Spleen (tissue), 11 donors: ENCODE data around the gene BZW2. TPM values are rescaled to one million over a fixed set of nuclear protein-coding genes. Genes with fewer than 3 reads are reported as not detected.
"Not testable (repeated sequence)": the region's sequence is repeated elsewhere in the genome, so short reads cannot be mapped to it uniquely, and the experiment has no call there.

ENCODE experiments used
- DNase-seq: peaks from one replicate; pipeline ENCODE4 v3.0.0-alpha.2; 2020
- H3K27ac ChIP-seq, 8 donors: fragments of 200-600 bp; sonication (generic) in 7 of 8; 1 replicate in 4 of 8; 2 replicates in 4 of 8; pipeline versions ENCODE4 v1.5.0 to v1.8.0; 2016 to 2021; ENCODE audit warnings: inconsistent platforms in 4 of 8, mild to moderate bottlenecking in 4 of 8, moderate library complexity in 1 of 8
- H3K27me3 ChIP-seq, 7 donors: fragments of 200-600 bp; sonication (generic) in 6 of 7; replicated peaks in 1 of 7; 1 replicate in 4 of 7; 2 replicates in 3 of 7; pipeline versions ENCODE4 v1.5.0 to v1.8.0; 2016 to 2021; ENCODE audit warnings: inconsistent platforms in 3 of 7, mild to moderate bottlenecking in 1 of 7
- H3K36me3 ChIP-seq, 6 donors: fragments of 200-600 bp; sonication (generic) in 5 of 6; 1 replicate in 4 of 6; 2 replicates in 2 of 6; pipeline versions ENCODE4 v1.5.0 to v1.8.0; 2016 to 2021; ENCODE audit warnings: inconsistent platforms in 2 of 6
- H3K4me1 ChIP-seq, 6 donors: fragments of 200-600 bp; sonication (generic) in 5 of 6; 1 replicate in 3 of 6; 2 replicates in 3 of 6; pipeline versions ENCODE4 v1.5.0 to v1.8.0; 2016 to 2021; ENCODE audit warnings: inconsistent platforms in 3 of 6
- H3K4me3 ChIP-seq, 8 donors: fragments of 200-600 bp; sonication (generic) in 7 of 8; 1 replicate in 4 of 8; 2 replicates in 4 of 8; pipeline versions ENCODE4 v1.5.0 to v1.8.0; 2016 to 2021; ENCODE audit warnings: inconsistent platforms in 4 of 8, mild to moderate bottlenecking in 4 of 8, moderate library complexity in 2 of 8
- H3K9me3 ChIP-seq, 8 donors: fragments of 200-600 bp; sonication (generic) in 7 of 8; 1 replicate in 4 of 8; 2 replicates in 4 of 8; pipeline versions ENCODE4 v1.5.0 to v1.8.0; 2016 to 2021; ENCODE audit warnings: inconsistent platforms in 4 of 8
- CTCF ChIP-seq, 11 experiments: fragments of 200-600 bp in 7 of 11; fragments of 450-650 bp in 4 of 11; sonication (generic) in 4 of 11; IDR thresholded peaks in 8 of 11; conservative IDR thresholded peaks in 3 of 11; 1 replicate in 7 of 11; 2 replicates in 4 of 11; pipeline versions ENCODE4 v1.4.0 to v1.8.0; 2016 to 2021; ENCODE audit warnings: antibody characterized with exemption in 11 of 11, inconsistent platforms in 4 of 11, mild to moderate bottlenecking in 1 of 11
- POLR2A ChIP-seq, 3 donors: fragments of 450-650 bp; IDR thresholded peaks; one replicate each; pipeline ENCODE4 v1.5.1; 2017; ENCODE audit warnings: antibody characterized with exemption in 3 of 3, mild to moderate bottlenecking in 1 of 3
- POLR2AphosphoS5 ChIP-seq, 3 donors: sonication (generic); formaldehyde crosslinking; IDR thresholded peaks; one replicate each; pipeline ENCODE4 v1.5.1; 2017; ENCODE audit warnings: antibody characterized with exemption in 3 of 3
- WGBS, 5 donors: extraction: QIAGEN DNeasy Blood & Tissue Kit in 3 of 5; methylation state at CpG; one replicate each; pipeline versions ENCODE4 v1.1.5 to v1.1.7; 2013 to 2018; 5-methylcytosine and 5-hydroxymethylcytosine counted together
- intact Hi-C: fragments of 100-400 bp; cut with DNase I; formaldehyde crosslinking; loops from one replicate; pipeline ENCODE4 v1.15.0; 2023; ENCODE audit warnings: low total_unique reads
- polyA plus RNA-seq, 3 donors: library from polyadenylated mRNA; stranded (reverse); fragments of 200-250 nt; gene quantifications; one replicate each; pipeline ENCODE4 v1.2.1, GENCODE V29; 2013
- total RNA-seq, 7 donors: library from RNA; depleted of rRNA in 3 of 7; stranded (reverse); fragments of >200 nt in 3 of 7; fragmentation: NEBNext Ultra II Directional in 4 of 7; extraction: Animal tissue kit (Norgen Biotek cat#: 25700) in 4 of 7; gene quantifications; one replicate each; pipeline versions ENCODE4 v1.1.0 to v1.2.1, GENCODE V29; 2016 to 2021
- donor health status: healthy with polysubstance abuse.
- donor health status: DM: no; HTN: no; CAD: no; lungs with moderate emphysema.
- donor health status: DM: no; HTN: no; CAD: no.
- donor health status: Bipolar disorder and iron deficiency.
- donor health status: healthy.
- donor health status: DM: no; HTN: no; CAD: no.
- donor health status: DM: yes; HTN: yes; CAD: no.

Gene BZW2
- total and polyA plus RNA-seq, 10 donors, result 19.4 to 40.5 (median 26.8) TPM

- intact Hi-C loops, result no loop called here
- TF ChIP-seq POLR2AphosphoS5 (IDR thresholded peaks at IDR 0.05), result no peak
- no peak for TF ChIP-seq POLR2A (IDR thresholded peaks at IDR 0.05)
- no peak for TF ChIP-seq CTCF (IDR thresholded peaks at IDR 0.05 in 8 of 11, conservative IDR thresholded peaks at IDR 0.05 in 3 of 11)
- peaks cover 0 to 70% (median 13%) of the 10 kb centered on the region in 6 donors for H3K36me3 ChIP-seq
- H3K27me3 ChIP-seq, result no peaks in the 10 kb centered on the region
- no peak overlapping the region for H3K4me3 ChIP-seq
- no peak for DNase-seq
- H3K27ac ChIP-seq, result no peak overlapping the region
- no peaks in the 10 kb centered on the region for H3K4me1 ChIP-seq
- WGBS, 5 donors, result 93 to 98% (median 95%) methylated on average over 3 of the region's 3 CpGs
- no peaks in the 10 kb centered on the region for H3K9me3 ChIP-seq
These were observed 29.3 kb downstream of the BZW2 start for GRCh38 chr7:16675277-16675676.

- intact Hi-C loops, result no loop called here
- H3K9me3 ChIP-seq, result no peaks in the 10 kb centered on the region
- TF ChIP-seq CTCF (IDR thresholded peaks at IDR 0.05 in 8 of 11, conservative IDR thresholded peaks at IDR 0.05 in 3 of 11) (no peak), POLR2AphosphoS5 (IDR thresholded peaks at IDR 0.05) (no peak), POLR2A (IDR thresholded peaks at IDR 0.05) (no peak)
- no peaks in the 10 kb centered on the region for H3K27me3 ChIP-seq
- H3K4me1 ChIP-seq, result no peaks in the 10 kb centered on the region
- WGBS, 5 donors, result 92 to 97% (median 95%) methylated on average over 12 of the region's 12 CpGs
- H3K27ac ChIP-seq, result no peak overlapping the region
- peaks cover 0 to 95% (median 35%) of the 10 kb centered on the region in 6 donors for H3K36me3 ChIP-seq
- no peak for DNase-seq
- H3K4me3 ChIP-seq, result no peak overlapping the region
These were observed 32.1 kb downstream of the BZW2 start for GRCh38 chr7:16677978-16678494.

- peaks cover 0 to 100% (median 40%) of the 10 kb centered on the region in 6 donors for H3K36me3 ChIP-seq
- H3K9me3 ChIP-seq, H3K4me3 ChIP-seq, intact Hi-C loops, H3K27ac ChIP-seq, H3K27me3 ChIP-seq, H3K4me1 ChIP-seq, DNase-seq: not testable (repeated sequence)
- WGBS, 5 donors, result 89 to 96% (median 93%) methylated on average over 14 of the region's 14 CpGs
These were observed 32.9 kb downstream of the BZW2 start for GRCh38 chr7:16678645-16679566.

GRCh38 chr7:16684935-16685334, 39.0 kb downstream of the BZW2 start:
- Histone ChIP-seq H3K4me3 (no peak overlapping the region), H3K27me3 (no peaks in the 10 kb centered on the region), H3K9me3 (no peaks in the 10 kb centered on the region), H3K36me3 (peaks cover 0 to 78% (median 31%) of the 10 kb centered on the region in 6 donors), H3K27ac (no peak overlapping the region), H3K4me1 (peaks cover 0 to 8% (median 0%) of the 10 kb centered on the region in 6 donors)
- 49 to 57% (median 53%) methylated on average over 2 of the region's 2 CpGs for WGBS, 5 donors
- intact Hi-C loops, result no loop called here
- no peak for DNase-seq
- TF ChIP-seq POLR2A (IDR thresholded peaks at IDR 0.05) (no peak), CTCF (IDR thresholded peaks at IDR 0.05 in 8 of 11, conservative IDR thresholded peaks at IDR 0.05 in 3 of 11) (no peak), POLR2AphosphoS5 (IDR thresholded peaks at IDR 0.05) (no peak)
